Suprapubic skin (tissue), 3 donors: Measurements from ENCODE around the gene AOX1.

Source experiments
- POLR2A ChIP-seq, 2 donors: fragments of 450-650 bp; IDR thresholded peaks; one replicate each; pipeline ENCODE4 v1.6.1; 2017; ENCODE audit warnings: antibody characterized with exemption in 2 of 2, mild to moderate bottlenecking in 2 of 2, moderate library complexity in 2 of 2
- TF ChIP-seq, protein P1 (sequence below), 2 donors: fragments of 200-600 bp in 1 of 2; fragments of 450-650 bp in 1 of 2; sonication (generic) in 1 of 2; IDR thresholded peaks; one replicate each; pipeline ENCODE4 v1.5.1; 2016 to 2019; ENCODE audit warnings: antibody characterized with exemption in 2 of 2, mild to moderate bottlenecking in 1 of 2, moderate library complexity in 1 of 2

DNA sequence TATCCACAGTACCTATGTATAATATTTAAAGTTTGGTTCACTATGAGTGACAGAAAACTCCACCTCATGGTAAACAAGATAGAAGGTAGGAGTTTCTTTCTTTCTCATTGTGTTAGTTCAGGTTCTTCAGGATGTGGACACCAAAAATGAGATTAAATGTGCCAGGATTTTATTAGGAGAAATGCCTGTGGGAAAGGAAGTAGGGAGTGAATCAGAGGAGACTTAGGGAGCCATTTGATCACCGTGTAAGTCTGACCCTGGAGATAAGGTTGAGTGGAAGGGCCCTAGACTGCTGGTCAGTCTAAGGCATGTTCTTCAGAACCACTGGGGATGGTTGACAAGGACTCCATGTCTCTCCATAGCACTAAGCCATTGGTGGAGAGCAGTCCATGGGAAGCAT is 8.1 kb downstream of the AOX1 start:
- TF ChIP-seq POLR2A (IDR thresholded peaks at IDR 0.05) = no peak
- TF ChIP-seq, protein P1, sequence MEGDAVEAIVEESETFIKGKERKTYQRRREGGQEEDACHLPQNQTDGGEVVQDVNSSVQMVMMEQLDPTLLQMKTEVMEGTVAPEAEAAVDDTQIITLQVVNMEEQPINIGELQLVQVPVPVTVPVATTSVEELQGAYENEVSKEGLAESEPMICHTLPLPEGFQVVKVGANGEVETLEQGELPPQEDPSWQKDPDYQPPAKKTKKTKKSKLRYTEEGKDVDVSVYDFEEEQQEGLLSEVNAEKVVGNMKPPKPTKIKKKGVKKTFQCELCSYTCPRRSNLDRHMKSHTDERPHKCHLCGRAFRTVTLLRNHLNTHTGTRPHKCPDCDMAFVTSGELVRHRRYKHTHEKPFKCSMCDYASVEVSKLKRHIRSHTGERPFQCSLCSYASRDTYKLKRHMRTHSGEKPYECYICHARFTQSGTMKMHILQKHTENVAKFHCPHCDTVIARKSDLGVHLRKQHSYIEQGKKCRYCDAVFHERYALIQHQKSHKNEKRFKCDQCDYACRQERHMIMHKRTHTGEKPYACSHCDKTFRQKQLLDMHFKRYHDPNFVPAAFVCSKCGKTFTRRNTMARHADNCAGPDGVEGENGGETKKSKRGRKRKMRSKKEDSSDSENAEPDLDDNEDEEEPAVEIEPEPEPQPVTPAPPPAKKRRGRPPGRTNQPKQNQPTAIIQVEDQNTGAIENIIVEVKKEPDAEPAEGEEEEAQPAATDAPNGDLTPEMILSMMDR (IDR thresholded peaks at IDR 0.05) = no peak
